Caco-2 (cell line): ENCODE results near the gene SIRT2. TPM values are rescaled to one million over a fixed set of nuclear protein-coding genes. Genes with fewer than 3 reads are reported as not detected.

Source experiments
- BruUV-seq: library from RNA; stranded (reverse); fragments of 400-500 nt; replicated peaks from 2 replicates; lab custom pipeline; 2021; lab: Mats Ljungman, UMichigan
- CTCF ChIA-PET: fragments of 300-600 bp; sonication (Branson Sonifier 250); formaldehyde crosslinking; loops from one replicate; lab custom pipeline; 2022; ENCODE audit warnings: antibody characterized with exemption; lab: Charles Lee
- POLR2A ChIA-PET: fragments of 300-600 bp; sonication (Branson Sonifier 250); formaldehyde crosslinking; loops from one replicate; lab custom pipeline; 2022; ENCODE audit warnings: antibody characterized with exemption; lab: Charles Lee
- DNase-seq, 2 experiments: peaks; one replicate each; pipeline versions ENCODE4 v3.0.0 to v3.0.0-alpha.2; 2020 to 2022
- H3K27me3 ChIP-seq: replicated peaks from 2 replicates; pipeline ENCODE4 v1.6.0; 2011; ENCODE audit warnings: low read length; ENCODE audit not compliant: control insufficient read depth, insufficient read depth
- H3K36me3 ChIP-seq: 2 replicates; pipeline ENCODE4 v1.5.1; 2011; ENCODE audit warnings: low read length; ENCODE audit not compliant: control insufficient read depth, insufficient read depth
- H3K4me1 ChIP-seq: fragments of 250-450 bp; sonication (Bioruptor Pico); 2 replicates; pipeline ENCODE4 v1.5.1; 2020; ENCODE audit warnings: mild to moderate bottlenecking
- H3K4me3 ChIP-seq: 2 replicates; pipeline ENCODE4 v1.5.1; 2011; ENCODE audit warnings: low read depth, mild to moderate bottlenecking, control low read depth, low read length
- H3K9me3 ChIP-seq: fragments of 250-450 bp; sonication (Bioruptor Pico); 2 replicates; pipeline ENCODE4 v1.5.1; 2020; ENCODE audit warnings: mild to moderate bottlenecking, moderate library complexity
- H3K27ac Mint-ChIP-seq: one replicate; pipeline ENCODE4 v1.8.0; 2022; ENCODE audit warnings: mixed read lengths; ENCODE audit not compliant: unreplicated experiment
- H3K27me3 Mint-ChIP-seq: one replicate; pipeline ENCODE4 v1.8.0; 2022; ENCODE audit warnings: mixed read lengths; ENCODE audit not compliant: insufficient read depth, unreplicated experiment
- H3K36me3 Mint-ChIP-seq: one replicate; pipeline ENCODE4 v1.8.0; 2022; ENCODE audit warnings: mild to moderate bottlenecking, mixed read lengths; ENCODE audit not compliant: insufficient read depth, unreplicated experiment
- H3K4me1 Mint-ChIP-seq: one replicate; pipeline ENCODE4 v1.8.0; 2022; ENCODE audit warnings: low read depth, mixed read lengths; ENCODE audit not compliant: unreplicated experiment
- H3K4me3 Mint-ChIP-seq: one replicate; pipeline ENCODE4 v1.8.0; 2022; ENCODE audit warnings: mild to moderate bottlenecking, moderate library complexity, mixed read lengths; ENCODE audit not compliant: unreplicated experiment
- H3K9me3 Mint-ChIP-seq: one replicate; pipeline ENCODE4 v1.8.0; 2022; ENCODE audit warnings: mixed read lengths; ENCODE audit not compliant: unreplicated experiment
- intact Hi-C: fragments of 100-400 bp; cut with micrococcal nuclease; formaldehyde crosslinking; loops from one replicate; pipeline ENCODE4 v1.10.0; 2022; ENCODE audit not compliant: unreplicated experiment
- total RNA-seq: library from RNA; stranded (reverse); gene quantifications from 2 replicates; pipeline ENCODE4 v1.2.3, GENCODE V29; 2022
- TF ChIP-seq, protein P1 (sequence below), 2 experiments: fragments of 200-600 bp in 1 of 2; IDR thresholded peaks; 1 replicate in 1 of 2; 2 replicates in 1 of 2; pipeline versions ENCODE4 v1.5.1 to v1.8.0; 2011 to 2022; ENCODE audit warnings: antibody characterized with exemption in 1 of 2, control low read depth in 1 of 2, inconsistent platforms in 1 of 2, low read depth in 1 of 2, low read length in 1 of 2, mild to moderate bottlenecking in 1 of 2, moderate library complexity in 1 of 2; ENCODE audit not compliant: insufficient read depth in 1 of 2, severe bottlenecking in 1 of 2, unreplicated experiment in 1 of 2

Gene SIRT2
- total RNA-seq, 1 experiment from 2014 or later = 33.3 TPM

DNA sequence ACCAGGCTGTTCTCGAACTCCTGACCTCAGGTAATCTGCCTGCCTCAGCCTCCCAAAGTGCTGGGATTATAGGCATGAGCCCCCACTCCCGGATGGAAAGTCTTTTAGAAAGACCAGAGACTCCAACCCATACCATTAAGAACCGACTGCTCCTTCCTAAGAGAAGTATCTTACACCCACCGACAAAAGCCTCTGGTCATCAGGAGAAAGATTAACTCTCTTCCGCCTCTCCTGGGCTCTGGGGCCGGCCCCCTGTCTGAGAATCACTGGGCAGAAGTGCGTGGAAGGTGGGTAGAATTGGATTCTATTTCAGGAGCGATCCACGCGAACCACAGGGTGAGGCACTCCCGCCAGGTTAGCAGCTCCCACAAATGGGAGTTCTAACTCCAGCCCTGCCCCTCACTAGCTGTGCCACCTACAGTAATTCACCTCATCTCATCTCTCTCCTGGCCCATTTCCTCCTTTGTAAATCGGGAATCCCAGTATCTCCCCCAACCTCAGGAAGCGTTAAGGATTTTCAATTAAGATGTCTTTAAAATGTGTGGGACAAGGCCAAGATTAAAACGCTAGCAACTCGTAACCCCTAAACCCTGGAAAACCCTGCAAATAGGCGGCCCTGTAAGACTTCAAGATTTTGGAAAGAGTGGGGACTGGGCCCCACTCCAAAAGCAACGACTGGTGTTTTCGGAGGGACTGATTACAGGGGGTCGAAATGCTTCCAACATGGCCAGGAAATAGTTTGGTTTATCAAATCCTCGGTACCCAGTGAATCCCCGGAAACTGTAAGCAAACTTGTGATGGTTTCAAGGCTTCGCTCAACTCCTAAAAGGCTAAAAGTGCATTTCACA, 50.9 kb downstream of the SIRT2 start:
- peaks cover 25% of the 10 kb centered on the region for H3K4me1 Mint-ChIP-seq
- H3K4me3 Mint-ChIP-seq = peak overlapping the region; percentile 98
- peak overlapping the region; percentile 63 for H3K4me3 ChIP-seq
- peak overlapping the region; percentile 99 for H3K27ac Mint-ChIP-seq
- TF ChIP-seq, protein P1, sequence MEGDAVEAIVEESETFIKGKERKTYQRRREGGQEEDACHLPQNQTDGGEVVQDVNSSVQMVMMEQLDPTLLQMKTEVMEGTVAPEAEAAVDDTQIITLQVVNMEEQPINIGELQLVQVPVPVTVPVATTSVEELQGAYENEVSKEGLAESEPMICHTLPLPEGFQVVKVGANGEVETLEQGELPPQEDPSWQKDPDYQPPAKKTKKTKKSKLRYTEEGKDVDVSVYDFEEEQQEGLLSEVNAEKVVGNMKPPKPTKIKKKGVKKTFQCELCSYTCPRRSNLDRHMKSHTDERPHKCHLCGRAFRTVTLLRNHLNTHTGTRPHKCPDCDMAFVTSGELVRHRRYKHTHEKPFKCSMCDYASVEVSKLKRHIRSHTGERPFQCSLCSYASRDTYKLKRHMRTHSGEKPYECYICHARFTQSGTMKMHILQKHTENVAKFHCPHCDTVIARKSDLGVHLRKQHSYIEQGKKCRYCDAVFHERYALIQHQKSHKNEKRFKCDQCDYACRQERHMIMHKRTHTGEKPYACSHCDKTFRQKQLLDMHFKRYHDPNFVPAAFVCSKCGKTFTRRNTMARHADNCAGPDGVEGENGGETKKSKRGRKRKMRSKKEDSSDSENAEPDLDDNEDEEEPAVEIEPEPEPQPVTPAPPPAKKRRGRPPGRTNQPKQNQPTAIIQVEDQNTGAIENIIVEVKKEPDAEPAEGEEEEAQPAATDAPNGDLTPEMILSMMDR (IDR thresholded peaks at IDR 0.05; ENCODE audit: insufficient read depth in 1 of 2, low read depth in 1 of 2, low read length in 1 of 2, severe bottlenecking in 1 of 2, unreplicated experiment in 1 of 2) = no peak
- no peaks in the 10 kb centered on the region for H3K27me3 Mint-ChIP-seq
- BruUV-seq = TSS peak; percentile 31
- H3K9me3 Mint-ChIP-seq = no peaks in the 10 kb centered on the region
- peaks cover 91% of the 10 kb centered on the region for H3K36me3 Mint-ChIP-seq
- DNase-seq = no peak
- intact Hi-C loops = no loop called here
- ChIA-PET CTCF (interaction anchor here (0.5 to 2.9 kb wide), 8 partner anchors 34 to 579 kb away, joined by 3 to 12 read pairs (median 4); partner anchors contain the start of genes FAM98C, MRPS12, NFKBIB and SARS2), POLR2A (interaction anchor here (0.5 to 1.6 kb wide), 27 partner anchors 8 to 1122 kb away, joined by 3 to 33 read pairs (median 5); partner anchors contain the start of genes ACTN4, ECH1, EIF3K and MRPS12)
- peaks cover 10% of the 10 kb centered on the region; the same call in 1 of the 2 replicates for H3K4me1 ChIP-seq
- no peaks in the 10 kb centered on the region for H3K27me3 ChIP-seq
- H3K36me3 ChIP-seq = peaks cover 23% of the 10 kb centered on the region
- H3K9me3 ChIP-seq = no peaks in the 10 kb centered on the region

DNA sequence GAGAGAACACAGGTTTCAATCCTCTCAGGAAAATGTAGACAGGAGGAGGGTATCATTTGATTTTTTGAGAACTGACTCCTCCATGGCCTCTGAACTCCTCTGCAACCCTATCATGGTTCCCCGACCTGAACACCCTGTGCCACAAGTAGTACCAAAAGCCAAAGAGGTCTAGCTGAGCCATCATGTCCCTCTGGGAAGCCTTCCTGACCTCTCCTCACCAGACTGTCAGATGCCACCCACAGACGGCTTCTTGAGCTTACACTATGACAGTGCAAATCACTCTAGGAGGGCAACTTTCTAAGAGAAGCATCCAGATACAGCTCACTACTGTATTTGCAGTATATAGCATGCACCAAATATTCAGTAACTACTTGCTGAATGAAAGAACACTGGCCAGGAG, 53.3 kb downstream of the SIRT2 start:
- no peak overlapping the region for H3K4me3 ChIP-seq
- intact Hi-C loops = no loop called here
- no peaks in the 10 kb centered on the region for H3K9me3 ChIP-seq
- Mint-ChIP-seq H3K36me3 (peaks cover 96% of the 10 kb centered on the region), H3K27me3 (no peaks in the 10 kb centered on the region), H3K4me1 (peaks cover 25% of the 10 kb centered on the region), H3K9me3 (no peaks in the 10 kb centered on the region), H3K4me3 (no peak overlapping the region), H3K27ac (no peak overlapping the region)
- H3K27me3 ChIP-seq = no peaks in the 10 kb centered on the region
- TF ChIP-seq, protein P1 (IDR thresholded peaks at IDR 0.05; ENCODE audit: insufficient read depth in 1 of 2, low read depth in 1 of 2, low read length in 1 of 2, severe bottlenecking in 1 of 2, unreplicated experiment in 1 of 2) = no peak
- BruUV-seq = no TSS peak
- POLR2A ChIA-PET = interaction anchor here (0.5 to 1.3 kb wide), 2 partner anchors 14 to 604 kb away, joined by 4 read pairs; partner anchors contain the start of gene ECH1
- CTCF ChIA-PET = no interaction called here
- H3K36me3 ChIP-seq = peaks cover 38% of the 10 kb centered on the region
- no peak for DNase-seq
- peaks cover 10% of the 10 kb centered on the region; the same call in 1 of the 2 replicates for H3K4me1 ChIP-seq

DNA sequence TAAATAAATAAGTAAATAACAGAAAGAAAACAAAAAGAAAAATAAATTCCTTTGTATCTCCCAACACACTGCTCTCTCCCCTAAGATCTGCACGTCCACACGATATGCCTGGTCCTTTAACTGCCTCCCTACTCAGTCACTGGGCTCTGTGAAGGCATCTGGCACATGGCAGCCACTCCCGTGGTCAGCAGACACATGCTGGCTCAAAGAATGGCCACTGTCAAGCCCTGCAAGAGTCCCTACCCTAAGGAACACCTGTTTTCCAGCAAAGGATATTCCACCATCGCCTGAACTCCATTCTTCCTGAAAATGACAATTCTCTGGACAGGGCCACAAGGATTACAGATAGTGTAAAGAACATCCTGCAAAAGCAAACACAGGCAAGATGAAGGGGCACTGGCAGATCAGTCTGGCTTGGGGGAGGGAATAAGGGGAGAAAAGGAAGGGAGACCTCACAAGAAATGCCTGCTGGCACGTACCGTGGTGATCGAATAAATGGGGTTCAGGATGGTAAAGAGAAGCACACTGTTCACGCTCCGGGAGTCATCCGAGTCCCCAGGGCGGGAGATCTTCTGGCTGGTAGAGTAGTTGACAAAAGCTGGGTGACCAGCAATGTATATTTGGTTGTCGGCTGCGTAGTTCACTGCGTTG, 53.9 kb downstream of the SIRT2 start:
- no peaks in the 10 kb centered on the region for H3K27me3 Mint-ChIP-seq
- no peak overlapping the region for H3K27ac Mint-ChIP-seq
- no peak for DNase-seq
- Histone ChIP-seq H3K4me1 (peaks cover 12% of the 10 kb centered on the region; the same call in 1 of the 2 replicates), H3K9me3 (no peaks in the 10 kb centered on the region), H3K36me3 (peaks cover 39% of the 10 kb centered on the region), H3K4me3 (no peak overlapping the region), H3K27me3 (no peaks in the 10 kb centered on the region)
- BruUV-seq = no TSS peak
- H3K36me3 Mint-ChIP-seq = peaks cover 100% of the 10 kb centered on the region
- H3K9me3 Mint-ChIP-seq = no peaks in the 10 kb centered on the region
- peaks cover 29% of the 10 kb centered on the region for H3K4me1 Mint-ChIP-seq
- peak overlapping the region; percentile 30 for H3K4me3 Mint-ChIP-seq
- ChIA-PET POLR2A (interaction anchor here (0.5 to 1.3 kb wide), 2 partner anchors 14 to 605 kb away, joined by 4 read pairs; partner anchors contain the start of gene ECH1), CTCF (no interaction called here)
- intact Hi-C loops = no loop called here
- TF ChIP-seq, protein P1 (IDR thresholded peaks at IDR 0.05; ENCODE audit: insufficient read depth in 1 of 2, low read depth in 1 of 2, low read length in 1 of 2, severe bottlenecking in 1 of 2, unreplicated experiment in 1 of 2) = no peak
